Cerebellar nuclear complex (tissue), 1 donor: Measurements from ENCODE around the gene PTGS1.
"Not testable (repeated sequence)": the region's sequence is repeated elsewhere in the genome, so short reads cannot be mapped to it uniquely, and the experiment has no call there.

Experiments
- DNase-seq, 2 experiments: peaks; one replicate each; lab custom pipeline; 2025; lab: John Stamatoyannopoulos, UW

The PTGS1 gene

GRCh38 chr9:122347348-122348287 lies 23.2 kb upstream of the PTGS1 start:
- DNase-seq, result no peak

- no peak for DNase-seq
Measured at GRCh38 chr9:122348288-122348777, 22.5 kb upstream of the PTGS1 start.

- no peak for DNase-seq
Measured at GRCh38 chr9:122348791-122349190, 22.0 kb upstream of the PTGS1 start.

GRCh38 chr9:122349201-122349600 lies 21.6 kb upstream of the PTGS1 start:
- no peak for DNase-seq

- peak in 1 of 2 experiments; percentile 15 for DNase-seq
Measured at GRCh38 chr9:122350577-122351355, 20.1 kb upstream of the PTGS1 start.

- no peak for DNase-seq
Measured at GRCh38 chr9:122354536-122355199, 16.2 kb upstream of the PTGS1 start.

- DNase-seq, result no peak
Measured at GRCh38 chr9:122355336-122355875, 15.4 kb upstream of the PTGS1 start.

GRCh38 chr9:122356627-122357026 lies 14.2 kb upstream of the PTGS1 start:
- DNase-seq, result no peak

- no peak for DNase-seq
Measured at GRCh38 chr9:122360891-122361290, 9.9 kb upstream of the PTGS1 start.

GRCh38 chr9:122363131-122363530 lies 7.7 kb upstream of the PTGS1 start:
- not testable (repeated sequence) for DNase-seq

- no peak for DNase-seq
Measured at GRCh38 chr9:122364117-122364782, 6.6 kb upstream of the PTGS1 start.

GRCh38 chr9:122364783-122365150 lies 6.1 kb upstream of the PTGS1 start:
- DNase-seq, result no peak

GRCh38 chr9:122366074-122366660 lies 4.7 kb upstream of the PTGS1 start:
- no peak for DNase-seq

GRCh38 chr9:122367065-122367464 lies 3.8 kb upstream of the PTGS1 start:
- no peak for DNase-seq

GRCh38 chr9:122367774-122368460 lies 2.9 kb upstream of the PTGS1 start:
- no peak for DNase-seq

GRCh38 chr9:122368642-122369041 lies 2.2 kb upstream of the PTGS1 start:
- DNase-seq, result no peak

GRCh38 chr9:122370303-122370702 lies 521 bp upstream of the PTGS1 start:
- DNase-seq, result no peak

- no peak for DNase-seq
Measured at GRCh38 chr9:122371846-122372245, 1.0 kb downstream of the PTGS1 start.

- DNase-seq, result no peak
Measured at GRCh38 chr9:122372856-122373845, 2.3 kb downstream of the PTGS1 start.
